Stimulated activated effector memory CD8-positive, alpha-beta T cell treated with anti-CD3 and anti-CD28 coated beads, Interleukin-12 subunit alpha, Interleukin-12 subunit beta, amount 100 ng/mL, for 72 hours (primary cell): Measurements from ENCODE around the gene CNKSR3.
"Not testable (repeated sequence)": the region's sequence is repeated elsewhere in the genome, so short reads cannot be mapped to it uniquely, and the experiment has no call there.

Source experiments
- ATAC-seq: fragments of 150-1000 bp; cut with Tn5 transposase; 2 replicates; pipeline ENCODE4 v1.10.0; 2021
- DNase-seq, 2 donors: peaks; one replicate each; pipeline ENCODE4 v3.0.0; 2021 to 2022; ENCODE audit warnings: low spot score in 2 of 2
- H3K27ac Mint-ChIP-seq: one replicate; pipeline ENCODE4 v1.8.0; 2022; ENCODE audit warnings: mild to moderate bottlenecking, mixed read lengths
- H3K36me3 Mint-ChIP-seq: one replicate; pipeline ENCODE4 v1.8.0; 2022; ENCODE audit warnings: mild to moderate bottlenecking, mixed read lengths
- H3K4me1 Mint-ChIP-seq: one replicate; pipeline ENCODE4 v1.8.0; 2022; ENCODE audit warnings: mixed read lengths
- H3K4me3 Mint-ChIP-seq: one replicate; pipeline ENCODE4 v1.8.0; 2022; ENCODE audit warnings: mild to moderate bottlenecking, mixed read lengths
- H3K9me3 Mint-ChIP-seq: one replicate; pipeline ENCODE4 v1.8.0; 2022; ENCODE audit warnings: mixed read lengths

CNKSR3 gene

GRCh38 chr6:154536255-154536654 lies 25.8 kb upstream of the CNKSR3 start:
- Mint-ChIP-seq H3K9me3 (no peaks in the 10 kb centered on the region), H3K4me3 (no peak overlapping the region), H3K4me1 (no peaks in the 10 kb centered on the region), H3K27ac (no peak overlapping the region), H3K36me3 (no peaks in the 10 kb centered on the region)
- no peak for DNase-seq
- no peak for ATAC-seq

- DNase-seq = no peak
- ATAC-seq = no peak
- no peak overlapping the region for H3K4me3 Mint-ChIP-seq
- no peaks in the 10 kb centered on the region for H3K4me1 Mint-ChIP-seq
- no peak overlapping the region for H3K27ac Mint-ChIP-seq
- no peaks in the 10 kb centered on the region for H3K9me3 Mint-ChIP-seq
- H3K36me3 Mint-ChIP-seq = no peaks in the 10 kb centered on the region
Measured at GRCh38 chr6:154535851-154536250, 25.4 kb upstream of the CNKSR3 start.

GRCh38 chr6:154535147-154535546 lies 24.7 kb upstream of the CNKSR3 start:
- Mint-ChIP-seq H3K4me1 (no peaks in the 10 kb centered on the region), H3K4me3 (no peak overlapping the region), H3K27ac (no peak overlapping the region)

GRCh38 chr6:154534531-154534930 lies 24.0 kb upstream of the CNKSR3 start:
- Mint-ChIP-seq H3K4me1 (no peaks in the 10 kb centered on the region), H3K36me3 (no peaks in the 10 kb centered on the region)

More at GRCh38 chr6:154535147-154535546, 24.7 kb upstream of the CNKSR3 start:
- DNase-seq (no peak), ATAC-seq (no peak)
- Mint-ChIP-seq H3K9me3 (no peaks in the 10 kb centered on the region), H3K36me3 (no peaks in the 10 kb centered on the region)

GRCh38 chr6:154532426-154532825 lies 21.9 kb upstream of the CNKSR3 start:
- no peak overlapping the region for H3K4me3 Mint-ChIP-seq
- no peak for DNase-seq
- no peak for ATAC-seq
- no peaks in the 10 kb centered on the region for H3K9me3 Mint-ChIP-seq
- no peaks in the 10 kb centered on the region for H3K36me3 Mint-ChIP-seq
- no peaks in the 10 kb centered on the region for H3K4me1 Mint-ChIP-seq
- no peak overlapping the region for H3K27ac Mint-ChIP-seq

More at GRCh38 chr6:154534531-154534930, 24.0 kb upstream of the CNKSR3 start:
- Mint-ChIP-seq H3K27ac (no peak overlapping the region), H3K4me3 (no peak overlapping the region), H3K9me3 (no peaks in the 10 kb centered on the region)
- DNase-seq = no peak
- ATAC-seq = no peak

- Mint-ChIP-seq H3K4me3 (no peak overlapping the region), H3K9me3 (no peaks in the 10 kb centered on the region), H3K27ac (no peak overlapping the region), H3K4me1 (no peaks in the 10 kb centered on the region), H3K36me3 (no peaks in the 10 kb centered on the region)
- DNase-seq = no peak
- no peak for ATAC-seq
Measured at GRCh38 chr6:154529957-154530356, 19.5 kb upstream of the CNKSR3 start.

- ATAC-seq (no peak), DNase-seq (no peak)
- Mint-ChIP-seq H3K36me3 (no peaks in the 10 kb centered on the region), H3K4me3 (no peak overlapping the region), H3K4me1 (no peaks in the 10 kb centered on the region), H3K27ac (no peak overlapping the region), H3K9me3 (no peaks in the 10 kb centered on the region)
Measured at GRCh38 chr6:154528310-154528915, 17.9 kb upstream of the CNKSR3 start.

- no peak overlapping the region for H3K4me3 Mint-ChIP-seq
- no peak overlapping the region for H3K27ac Mint-ChIP-seq
- ATAC-seq = no peak
Measured at GRCh38 chr6:154526996-154527395, 16.5 kb upstream of the CNKSR3 start.

GRCh38 chr6:154522576-154522975 lies 12.1 kb upstream of the CNKSR3 start:
- ATAC-seq (no peak), DNase-seq (no peak)
- Mint-ChIP-seq H3K4me3 (no peak overlapping the region), H3K9me3 (no peaks in the 10 kb centered on the region), H3K27ac (no peak overlapping the region), H3K36me3 (no peaks in the 10 kb centered on the region), H3K4me1 (no peaks in the 10 kb centered on the region)

More at GRCh38 chr6:154526996-154527395, 16.5 kb upstream of the CNKSR3 start:
- no peak for DNase-seq
- Mint-ChIP-seq H3K36me3 (no peaks in the 10 kb centered on the region), H3K4me1 (no peaks in the 10 kb centered on the region), H3K9me3 (no peaks in the 10 kb centered on the region)

- no peaks in the 10 kb centered on the region for H3K9me3 Mint-ChIP-seq
- no peak overlapping the region for H3K4me3 Mint-ChIP-seq
- no peak overlapping the region for H3K27ac Mint-ChIP-seq
- no peak for DNase-seq
- no peaks in the 10 kb centered on the region for H3K36me3 Mint-ChIP-seq
- ATAC-seq = no peak
- no peaks in the 10 kb centered on the region for H3K4me1 Mint-ChIP-seq
Measured at GRCh38 chr6:154521412-154521811, 10.9 kb upstream of the CNKSR3 start.

GRCh38 chr6:154520280-154520679 lies 9.8 kb upstream of the CNKSR3 start:
- Mint-ChIP-seq H3K9me3 (no peaks in the 10 kb centered on the region), H3K4me3 (no peak overlapping the region), H3K36me3 (no peaks in the 10 kb centered on the region), H3K4me1 (no peaks in the 10 kb centered on the region), H3K27ac (no peak overlapping the region)
- no peak for ATAC-seq
- no peak for DNase-seq

GRCh38 chr6:154518396-154518795 lies 7.9 kb upstream of the CNKSR3 start:
- H3K9me3 Mint-ChIP-seq = no peaks in the 10 kb centered on the region
- no peak overlapping the region for H3K27ac Mint-ChIP-seq
- no peaks in the 10 kb centered on the region for H3K4me1 Mint-ChIP-seq
- no peak overlapping the region for H3K4me3 Mint-ChIP-seq
- ATAC-seq = no peak
- no peak for DNase-seq
- no peaks in the 10 kb centered on the region for H3K36me3 Mint-ChIP-seq

GRCh38 chr6:154516276-154516675 lies 5.8 kb upstream of the CNKSR3 start:
- no peak for DNase-seq
- Mint-ChIP-seq H3K4me3 (no peak overlapping the region), H3K27ac (no peak overlapping the region), H3K36me3 (no peaks in the 10 kb centered on the region), H3K9me3 (no peaks in the 10 kb centered on the region), H3K4me1 (peaks cover 6% of the 10 kb centered on the region)
- ATAC-seq = no peak

GRCh38 chr6:154515826-154516225 lies 5.3 kb upstream of the CNKSR3 start:
- H3K36me3 Mint-ChIP-seq = no peaks in the 10 kb centered on the region
- H3K4me1 Mint-ChIP-seq = peaks cover 6% of the 10 kb centered on the region
- H3K9me3 Mint-ChIP-seq = no peaks in the 10 kb centered on the region
- no peak for DNase-seq
- no peak overlapping the region for H3K4me3 Mint-ChIP-seq
- no peak for ATAC-seq
- H3K27ac Mint-ChIP-seq = no peak overlapping the region

GRCh38 chr6:154515076-154515475 lies 4.6 kb upstream of the CNKSR3 start:
- H3K9me3 Mint-ChIP-seq, H3K27ac Mint-ChIP-seq, H3K4me3 Mint-ChIP-seq, H3K4me1 Mint-ChIP-seq, DNase-seq, ATAC-seq, H3K36me3 Mint-ChIP-seq: not testable (repeated sequence)

- Mint-ChIP-seq H3K4me1 (peaks cover 6% of the 10 kb centered on the region), H3K27ac (no peak overlapping the region), H3K36me3 (no peaks in the 10 kb centered on the region), H3K9me3 (no peaks in the 10 kb centered on the region), H3K4me3 (no peak overlapping the region)
- DNase-seq (no peak), ATAC-seq (no peak)
Measured at GRCh38 chr6:154514481-154514880, 4.0 kb upstream of the CNKSR3 start.
